GM19240 (cell line): Measurements from ENCODE around the gene LRP3.
"Not testable (repeated sequence)": the region's sequence is repeated elsewhere in the genome, so short reads cannot be mapped to it uniquely, and the experiment has no call there.

Experiments used
- DNase-seq: peaks from one replicate; pipeline ENCODE4 v3.0.0; 2011; ENCODE audit warnings: low spot score; ENCODE audit not compliant: insufficient read length

LRP3 gene

GRCh38 chr19:33176670-33177416 lies 17.3 kb upstream of the LRP3 start:
- DNase-seq = peak; percentile 93

GRCh38 chr19:33177417-33177979 lies 16.6 kb upstream of the LRP3 start:
- no peak for DNase-seq

DNA sequence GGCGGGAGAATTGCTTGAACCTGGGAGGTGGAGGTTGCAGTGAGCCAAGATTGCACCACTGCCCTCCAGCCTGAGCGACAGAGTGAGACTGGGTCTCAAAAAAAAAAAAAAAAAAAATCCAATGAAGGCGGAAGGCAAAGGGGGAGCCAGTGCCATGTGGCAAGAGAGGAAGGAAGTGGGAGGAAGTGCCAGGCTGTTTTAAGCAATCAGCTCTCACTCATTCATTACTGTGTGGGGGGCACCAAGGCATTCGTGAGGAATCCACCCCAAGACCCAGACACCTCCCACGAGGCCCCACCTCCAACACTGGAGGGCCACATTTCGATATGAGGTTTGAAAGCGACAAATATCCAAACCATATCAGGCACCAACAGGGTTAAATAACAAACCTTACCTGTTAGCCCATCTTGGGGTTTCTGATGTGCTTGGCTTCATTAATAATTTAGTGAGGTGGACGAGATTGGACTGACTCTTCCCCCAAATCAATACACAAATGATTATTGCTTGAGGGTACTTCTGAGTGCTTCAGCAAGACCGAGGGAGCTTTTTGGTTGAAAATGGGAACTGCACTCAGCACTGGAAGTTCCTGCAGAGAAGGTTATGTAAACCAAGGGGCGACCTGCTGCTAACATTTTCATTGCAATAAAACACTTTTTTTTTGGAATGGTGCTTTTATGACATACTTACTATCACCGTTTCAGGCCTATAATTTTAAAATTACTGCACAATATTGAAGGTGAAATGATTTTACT lies 7.5 kb upstream of the LRP3 start:
- no peak for DNase-seq

DNA sequence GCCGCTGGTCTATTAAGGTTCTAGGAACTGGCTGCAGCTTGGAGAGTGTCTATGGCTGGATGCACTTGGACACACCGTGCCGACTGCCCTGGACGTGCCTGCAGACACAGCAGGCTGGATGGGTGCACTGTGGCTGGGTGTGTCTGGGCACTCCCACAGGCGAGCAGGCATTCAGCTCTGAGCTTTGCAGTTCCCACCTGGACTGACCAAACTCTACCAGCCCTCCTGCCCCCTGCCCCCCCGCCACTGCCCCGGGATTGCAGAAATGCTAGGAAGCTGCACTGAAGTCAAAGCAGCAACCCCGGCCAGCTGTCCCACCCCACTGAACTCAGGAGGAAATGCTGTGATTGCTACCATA lies 7.0 kb upstream of the LRP3 start:
- no peak for DNase-seq

DNA sequence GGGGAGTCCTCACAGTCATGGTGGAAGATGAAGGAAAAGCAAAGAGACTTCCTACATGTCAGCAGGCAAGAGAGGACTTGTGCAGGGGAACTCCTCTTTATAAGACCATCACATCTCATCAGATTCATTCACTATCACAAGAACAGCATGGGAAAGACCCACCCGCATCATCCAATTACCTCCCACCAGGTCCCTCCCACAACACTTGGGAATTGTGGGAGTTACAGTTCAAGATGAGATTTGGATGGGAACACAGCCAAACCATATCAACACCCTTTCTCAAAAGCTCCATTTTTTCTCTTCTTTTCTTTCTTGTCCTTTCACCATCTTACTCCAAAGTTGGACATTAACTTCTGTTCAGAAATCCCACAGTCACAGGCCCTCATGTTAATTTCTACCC lies 4.7 kb upstream of the LRP3 start:
- no peak for DNase-seq

GRCh38 chr19:33191092-33191491 lies 3.0 kb upstream of the LRP3 start:
- DNase-seq = not testable (repeated sequence)

- DNase-seq = peak; percentile 1
Observed at GRCh38 chr19:33191501-33191900, 2.6 kb upstream of the LRP3 start.

DNA sequence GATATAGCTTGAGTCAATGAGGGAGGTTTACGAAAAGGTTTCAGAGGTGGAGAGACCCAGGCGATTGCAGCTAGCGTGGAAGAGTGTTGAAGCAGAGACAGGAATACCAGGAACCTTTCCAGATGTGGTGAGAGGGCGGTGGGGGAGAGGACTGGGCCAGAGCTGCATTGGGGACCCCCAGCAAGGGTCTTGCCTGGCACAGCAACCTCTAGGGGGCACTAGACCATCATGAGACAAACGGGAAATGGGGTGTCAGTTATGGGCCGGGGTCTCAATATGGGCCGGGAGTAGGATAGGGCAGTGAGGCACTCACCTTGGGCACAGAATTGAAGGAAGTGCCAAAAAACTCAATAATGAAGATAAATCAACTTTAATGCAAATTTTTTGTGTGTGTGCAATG lies 2.1 kb upstream of the LRP3 start:
- peak; percentile 0 for DNase-seq

DNA sequence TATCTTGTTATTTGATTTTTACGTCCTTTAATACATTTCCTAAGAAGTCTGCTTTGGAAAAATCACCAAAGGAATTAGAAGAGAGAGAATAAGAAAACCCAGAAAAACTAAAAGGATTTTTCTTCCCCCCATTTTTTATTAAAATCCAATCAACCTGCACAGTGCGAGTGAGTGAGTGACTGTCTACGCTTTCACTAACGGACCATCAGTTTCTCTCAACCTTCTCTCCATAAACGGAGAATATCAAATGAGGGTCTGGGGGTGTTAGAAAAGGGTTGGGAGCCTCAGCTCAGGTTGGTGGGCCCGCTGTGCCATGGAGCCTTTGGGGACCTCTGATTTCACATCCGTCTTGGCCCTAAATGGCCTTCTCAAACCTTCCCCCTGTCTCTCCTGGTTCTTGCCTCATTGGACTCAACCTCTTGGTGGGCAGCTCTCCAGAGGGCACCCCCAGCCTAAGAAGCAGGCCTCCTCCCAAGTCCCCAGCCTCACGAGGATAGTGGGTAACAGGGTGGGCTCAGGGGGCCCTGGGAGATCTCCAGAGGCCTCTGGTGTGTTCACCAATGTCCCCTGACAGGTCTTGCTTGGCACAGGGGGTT lies 763 bp upstream of the LRP3 start:
- DNase-seq = peak; percentile 1

DNA sequence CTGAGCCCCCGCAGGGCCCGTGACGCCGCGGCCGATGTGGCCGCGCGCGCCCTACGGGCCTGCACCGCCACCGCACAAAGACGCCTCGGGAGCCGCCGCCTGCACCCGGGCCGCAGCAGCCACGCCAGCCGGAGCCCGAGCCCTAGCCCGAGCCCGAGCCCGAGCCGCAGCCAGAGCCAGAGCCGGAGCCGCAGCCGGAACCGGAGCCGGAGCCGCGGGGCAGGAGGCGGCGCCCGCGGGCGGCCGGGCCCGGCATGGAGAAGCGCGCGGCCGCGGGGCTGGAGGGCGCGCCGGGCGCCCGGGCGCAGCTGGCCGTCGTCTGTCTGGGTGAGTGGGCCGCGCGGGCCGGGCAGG lies 379 bp downstream of the LRP3 start:
- DNase-seq = peak; percentile 0

- DNase-seq = no peak
Observed at GRCh38 chr19:33194886-33195644, 935 bp downstream of the LRP3 start.

DNA sequence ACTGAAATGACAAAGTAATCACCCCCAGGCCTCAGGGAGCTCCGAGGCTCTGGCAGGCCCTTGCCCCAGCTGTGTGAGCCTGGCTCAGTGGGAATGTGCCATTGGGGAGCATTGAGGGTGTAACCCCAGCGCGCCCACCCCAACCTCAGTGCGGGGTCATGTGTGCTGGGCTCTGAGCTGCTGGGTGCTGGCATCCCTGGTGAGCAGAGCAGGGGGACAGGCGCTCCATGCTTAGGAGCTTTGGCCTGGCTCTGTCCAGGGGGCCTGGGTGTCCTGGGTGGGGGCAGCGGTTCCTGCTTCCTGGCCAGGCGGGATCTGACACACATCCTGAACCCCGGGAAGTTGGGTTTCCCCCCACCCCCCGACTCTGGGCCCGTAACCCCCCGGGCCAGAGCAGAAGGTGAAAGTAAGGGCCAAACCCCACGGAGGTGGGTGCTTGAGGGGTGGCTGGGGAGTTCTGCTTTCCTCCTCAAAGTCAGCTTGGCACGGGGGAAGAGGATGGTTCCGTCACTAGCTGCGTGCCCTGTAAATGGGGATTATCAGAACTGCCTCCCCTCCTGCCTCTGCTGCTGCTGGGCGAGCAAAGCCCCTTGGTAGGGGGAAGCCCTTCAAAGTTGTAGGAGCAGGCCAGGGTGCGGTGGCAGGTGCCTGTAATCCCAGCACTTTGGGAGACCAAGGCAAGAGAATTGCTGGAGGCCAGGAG lies 1.7 kb downstream of the LRP3 start:
- no peak for DNase-seq

DNA sequence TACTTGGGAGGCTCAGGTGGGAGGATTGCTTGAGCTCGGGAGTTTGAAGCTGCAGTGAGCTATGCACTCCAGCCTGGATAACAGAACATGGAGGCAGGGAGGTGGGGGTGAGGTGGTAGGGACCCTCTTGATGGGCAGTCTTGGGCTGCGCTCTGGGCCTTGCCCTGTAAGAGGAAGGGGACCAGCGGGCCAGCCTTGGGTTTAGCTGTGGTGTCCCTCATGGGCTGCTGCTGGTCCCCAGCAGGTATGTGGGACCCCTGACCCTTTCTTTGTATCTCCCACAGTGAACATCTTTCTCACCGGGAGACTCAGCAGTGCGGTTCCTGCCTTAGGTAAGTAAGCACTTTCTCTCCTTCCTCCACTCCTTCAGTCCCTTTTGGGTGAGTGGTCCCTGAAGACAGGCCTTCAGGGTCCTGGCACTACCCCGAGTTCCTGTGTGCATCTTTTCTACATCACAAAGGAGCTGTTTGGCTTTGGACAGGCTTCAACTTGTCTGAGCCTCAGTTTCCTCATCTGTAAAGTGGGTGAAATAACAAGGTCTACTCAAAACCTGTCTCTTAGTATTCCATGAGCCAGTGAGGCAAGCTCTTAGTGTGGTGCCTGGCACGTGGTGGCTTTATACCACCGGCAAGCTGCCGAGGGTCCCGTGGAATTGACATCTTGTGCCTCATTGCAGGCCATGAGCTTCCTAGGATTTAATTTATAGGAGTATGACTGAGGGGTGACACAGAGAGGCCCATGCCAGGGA lies 2.5 kb downstream of the LRP3 start:
- DNase-seq = no peak

DNA sequence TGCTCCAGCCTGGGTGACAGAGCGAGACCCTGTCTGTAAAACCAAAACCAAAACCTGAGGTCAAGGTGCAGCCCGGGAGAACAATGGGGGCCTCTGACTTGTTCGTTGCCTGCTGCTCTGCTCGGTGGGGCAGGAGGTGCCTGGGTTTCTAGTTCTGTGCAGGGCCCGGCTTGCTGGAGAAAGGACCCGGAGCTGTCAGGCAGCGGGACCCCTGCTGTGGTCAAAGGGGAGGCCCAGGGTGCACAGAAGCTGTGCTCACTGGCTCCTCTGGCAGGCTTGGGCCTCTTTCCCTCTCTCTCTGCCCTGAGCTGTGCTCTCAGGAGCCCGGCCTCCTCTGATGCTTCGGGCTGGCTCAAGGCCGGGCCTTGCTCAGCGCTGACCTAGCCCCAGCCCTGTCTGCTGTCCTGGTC lies 3.5 kb downstream of the LRP3 start:
- peak; percentile 61 for DNase-seq

DNA sequence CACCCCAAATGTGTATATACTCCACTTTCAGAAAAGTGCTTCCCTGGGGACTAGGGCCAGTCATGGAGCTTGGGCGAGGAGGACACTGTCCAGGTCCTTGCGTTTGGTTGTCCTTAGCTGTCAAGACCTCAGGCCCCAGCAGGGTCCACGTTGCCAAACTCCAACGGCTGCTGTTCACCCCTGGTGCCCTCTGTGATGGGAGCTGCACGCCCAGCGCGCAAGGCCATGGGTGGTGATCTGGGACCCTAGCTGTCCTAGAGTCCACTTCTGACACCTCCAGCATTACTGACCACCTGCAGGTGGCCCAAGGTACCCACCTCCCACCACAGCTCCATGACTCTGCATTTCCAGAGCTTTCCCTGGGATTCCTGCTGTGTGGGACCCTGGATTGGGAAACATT lies 4.0 kb downstream of the LRP3 start:
- no peak for DNase-seq

- DNase-seq = no peak
Observed at GRCh38 chr19:33199441-33200265, 5.5 kb downstream of the LRP3 start.

DNA sequence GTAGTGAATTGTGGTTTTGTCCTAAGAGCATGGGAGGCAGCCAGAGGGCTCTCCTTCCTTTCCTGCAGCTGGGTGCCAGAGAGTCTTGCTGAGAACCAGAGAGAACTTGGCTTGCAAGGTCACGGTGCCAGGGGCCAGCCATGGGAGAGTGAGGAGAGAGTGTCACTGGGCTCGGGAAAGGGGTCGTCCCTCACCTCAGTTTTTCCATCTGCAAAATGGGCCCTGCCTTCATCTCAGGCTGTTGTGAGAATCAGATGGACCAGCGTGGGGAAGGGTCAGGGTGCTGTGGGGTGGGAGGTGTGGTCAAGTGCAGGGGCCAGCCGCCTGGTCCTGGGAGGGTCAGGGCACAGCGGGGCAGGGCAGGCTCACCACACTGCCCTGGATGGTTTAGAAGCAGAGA lies 7.3 kb downstream of the LRP3 start:
- no peak for DNase-seq

DNA sequence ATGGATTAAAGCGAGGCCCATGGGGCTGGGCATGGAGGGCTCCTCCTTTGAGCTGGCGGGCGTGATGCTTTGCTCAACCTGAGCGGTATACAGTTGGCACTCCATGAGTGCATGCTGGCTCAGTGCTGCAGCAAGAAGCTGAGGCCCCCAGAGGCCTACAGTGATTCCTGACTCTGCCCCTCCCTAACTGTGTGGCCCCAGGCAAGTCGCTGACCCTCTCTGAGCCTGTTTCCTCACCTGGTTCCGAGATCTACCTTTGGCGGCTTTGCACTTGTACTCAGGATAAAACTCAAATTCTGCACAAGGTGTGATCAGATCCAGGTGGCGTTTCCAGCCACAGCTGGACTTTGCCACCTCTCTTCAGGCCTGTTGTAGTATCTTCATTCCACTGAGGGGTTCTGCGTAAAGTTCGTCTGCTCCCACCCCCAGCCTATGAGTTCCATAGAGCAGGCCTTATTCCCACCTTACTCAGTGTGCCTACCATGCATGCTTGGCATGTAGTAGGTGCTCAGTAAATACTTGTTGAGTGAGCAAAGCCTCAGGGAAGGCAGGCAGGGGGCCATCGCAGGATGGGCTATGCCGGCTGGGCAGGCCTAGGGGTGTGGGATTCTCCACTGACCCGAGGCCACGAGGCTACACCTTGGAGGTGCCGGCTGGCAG lies 7.9 kb downstream of the LRP3 start:
- no peak for DNase-seq
